ENCODE results near the gene RAB11FIP3. TPM values are rescaled to one million over a fixed set of nuclear protein-coding genes. Genes with fewer than 3 reads are reported as not detected.

Gene RAB11FIP3
- total RNA-seq, 1 experiment from 2014 or later: 35.8 TPM

- H3K9me3 ChIP-seq: no peaks in the 10 kb centered on the region
- H3K4me3 ChIP-seq (ENCODE audit: low read depth, low read length): no peak overlapping the region
- no peaks in the 10 kb centered on the region for H3K27me3 ChIP-seq (replicated peaks; ENCODE audit: control insufficient read depth, insufficient read depth, low read length)
- intact Hi-C loops (cut with micrococcal nuclease; ENCODE audit: unreplicated experiment): no loop called here
- no peaks in the 10 kb centered on the region for H3K4me1 ChIP-seq
- Mint-ChIP-seq H3K36me3 (ENCODE audit: insufficient read depth, unreplicated experiment) (peaks cover 23% of the 10 kb centered on the region), H3K4me3 (ENCODE audit: unreplicated experiment) (no peak overlapping the region), H3K27ac (ENCODE audit: unreplicated experiment) (no peak overlapping the region), H3K4me1 (ENCODE audit: low read depth, unreplicated experiment) (no peaks in the 10 kb centered on the region), H3K9me3 (ENCODE audit: unreplicated experiment) (no peaks in the 10 kb centered on the region), H3K27me3 (ENCODE audit: insufficient read depth, unreplicated experiment) (no peaks in the 10 kb centered on the region)
- POLR2A ChIA-PET: interaction anchor here (0.9 kb wide), 1 partner anchor 17 kb away, joined by 3 read pairs; no protein-coding TSS in a partner anchor
- no peak for DNase-seq
- no TSS peak for BruUV-seq (replicated peaks)
- CTCF ChIA-PET: no interaction called here
- no peak for TF ChIP-seq CTCF (IDR thresholded peaks at IDR 0.05; ENCODE audit: insufficient read depth in 1 of 2, low read depth in 1 of 2, low read length in 1 of 2, severe bottlenecking in 1 of 2, unreplicated experiment in 1 of 2)
- H3K36me3 ChIP-seq (ENCODE audit: control insufficient read depth, insufficient read depth, low read length): peaks cover 4% of the 10 kb centered on the region; the same call in 1 of the 2 replicates
Measured at GRCh38 chr16:544517-544916, 119.1 kb downstream of the RAB11FIP3 start.

- BruUV-seq (replicated peaks): no TSS peak
- Mint-ChIP-seq H3K27me3 (ENCODE audit: insufficient read depth, unreplicated experiment) (no peaks in the 10 kb centered on the region), H3K4me3 (ENCODE audit: unreplicated experiment) (no peak overlapping the region), H3K27ac (ENCODE audit: unreplicated experiment) (no peak overlapping the region), H3K4me1 (ENCODE audit: low read depth, unreplicated experiment) (no peaks in the 10 kb centered on the region), H3K36me3 (ENCODE audit: insufficient read depth, unreplicated experiment) (peaks cover 9% of the 10 kb centered on the region), H3K9me3 (ENCODE audit: unreplicated experiment) (no peaks in the 10 kb centered on the region)
- Histone ChIP-seq H3K4me1 (no peaks in the 10 kb centered on the region), H3K36me3 (ENCODE audit: control insufficient read depth, insufficient read depth, low read length) (peaks cover 2% of the 10 kb centered on the region), H3K9me3 (no peaks in the 10 kb centered on the region), H3K4me3 (ENCODE audit: low read depth, low read length) (no peak overlapping the region), H3K27me3 (replicated peaks; ENCODE audit: control insufficient read depth, insufficient read depth, low read length) (no peaks in the 10 kb centered on the region)
- DNase-seq: no peak
- CTCF ChIA-PET: no interaction called here
- POLR2A ChIA-PET: no interaction called here
- intact Hi-C loops (cut with micrococcal nuclease; ENCODE audit: unreplicated experiment): no loop called here
- no peak for TF ChIP-seq CTCF (IDR thresholded peaks at IDR 0.05; ENCODE audit: insufficient read depth in 1 of 2, low read depth in 1 of 2, low read length in 1 of 2, severe bottlenecking in 1 of 2, unreplicated experiment in 1 of 2)
Measured at GRCh38 chr16:546909-547770, 121.7 kb downstream of the RAB11FIP3 start.

- DNase-seq: no peak
- Histone ChIP-seq H3K4me1 (no peaks in the 10 kb centered on the region), H3K4me3 (ENCODE audit: low read depth, low read length) (no peak overlapping the region), H3K27me3 (replicated peaks; ENCODE audit: control insufficient read depth, insufficient read depth, low read length) (no peaks in the 10 kb centered on the region), H3K36me3 (ENCODE audit: control insufficient read depth, insufficient read depth, low read length) (peaks cover 2% of the 10 kb centered on the region), H3K9me3 (no peaks in the 10 kb centered on the region)
- no TSS peak for BruUV-seq (replicated peaks)
- TF ChIP-seq CTCF (IDR thresholded peaks at IDR 0.05; ENCODE audit: insufficient read depth in 1 of 2, low read depth in 1 of 2, low read length in 1 of 2, severe bottlenecking in 1 of 2, unreplicated experiment in 1 of 2): no peak
- no peaks in the 10 kb centered on the region for H3K27me3 Mint-ChIP-seq (ENCODE audit: insufficient read depth, unreplicated experiment)
- H3K4me1 Mint-ChIP-seq (ENCODE audit: low read depth, unreplicated experiment): no peaks in the 10 kb centered on the region
- ChIA-PET POLR2A (no interaction called here), CTCF (no interaction called here)
- H3K9me3 Mint-ChIP-seq (ENCODE audit: unreplicated experiment): no peaks in the 10 kb centered on the region
- H3K27ac Mint-ChIP-seq (ENCODE audit: unreplicated experiment): no peak overlapping the region
- peaks cover 9% of the 10 kb centered on the region for H3K36me3 Mint-ChIP-seq (ENCODE audit: insufficient read depth, unreplicated experiment)
- H3K4me3 Mint-ChIP-seq (ENCODE audit: unreplicated experiment): no peak overlapping the region
- intact Hi-C loops (cut with micrococcal nuclease; ENCODE audit: unreplicated experiment): no loop called here
Measured at GRCh38 chr16:548586-548985, 123.1 kb downstream of the RAB11FIP3 start.

All from Caco-2 (cell line).